ENCODE data around the gene BACE2.

Gene BACE2

GRCh38 chr21:41167348-41168342 is at the start of gene BACE2:
TSS of gene BACE2 (plus strand) at chr21:41168160. CDS start at chr21:41168264, 104 bp downstream.
- DNase-seq (ENCODE audit: low spot score): peak; percentile 45

GRCh38 chr21:41119901-41120300 is 48.1 kb upstream of the BACE2 start:
- DNase-seq (ENCODE audit: low spot score): no peak

GRCh38 chr21:41120997-41121396 is 47.0 kb upstream of the BACE2 start:
- no peak for DNase-seq (ENCODE audit: low spot score)

- peak; percentile 47 for DNase-seq (ENCODE audit: low spot score)
These were observed 46.1 kb upstream of the BACE2 start for GRCh38 chr21:41121785-41122415.

- no peak for DNase-seq (ENCODE audit: low spot score)
These were observed 43.2 kb upstream of the BACE2 start for GRCh38 chr21:41124641-41125201.

GRCh38 chr21:41128981-41129380 is 39.0 kb upstream of the BACE2 start:
- DNase-seq (ENCODE audit: low spot score): no peak

GRCh38 chr21:41130883-41131282 is 37.1 kb upstream of the BACE2 start:
- no peak for DNase-seq (ENCODE audit: low spot score)

GRCh38 chr21:41133874-41134522 is 34.0 kb upstream of the BACE2 start:
- peak; percentile 5 for DNase-seq (ENCODE audit: low spot score)

GRCh38 chr21:41135746-41136145 is 32.2 kb upstream of the BACE2 start:
- no peak for DNase-seq (ENCODE audit: low spot score)

- no peak for DNase-seq (ENCODE audit: low spot score)
These were observed 31.7 kb upstream of the BACE2 start for GRCh38 chr21:41136286-41136685.

- DNase-seq (ENCODE audit: low spot score): no peak
These were observed 30.6 kb upstream of the BACE2 start for GRCh38 chr21:41137401-41137800.

- no peak for DNase-seq (ENCODE audit: low spot score)
These were observed 30.1 kb upstream of the BACE2 start for GRCh38 chr21:41137889-41138288.

- no peak for DNase-seq (ENCODE audit: low spot score)
These were observed 29.2 kb upstream of the BACE2 start for GRCh38 chr21:41138711-41139110.

GRCh38 chr21:41139275-41139674 is 28.7 kb upstream of the BACE2 start:
- DNase-seq (ENCODE audit: low spot score): no peak

GRCh38 chr21:41139951-41140350 is 28.0 kb upstream of the BACE2 start:
- DNase-seq (ENCODE audit: low spot score): no peak

- DNase-seq (ENCODE audit: low spot score): no peak
These were observed 26.9 kb upstream of the BACE2 start for GRCh38 chr21:41141031-41141457.

- DNase-seq (ENCODE audit: low spot score): no peak
These were observed 25.7 kb upstream of the BACE2 start for GRCh38 chr21:41142051-41142795.

- DNase-seq (ENCODE audit: low spot score): no peak
These were observed 24.2 kb upstream of the BACE2 start for GRCh38 chr21:41143596-41144325.

GRCh38 chr21:41147096-41147978 is 20.6 kb upstream of the BACE2 start:
- DNase-seq (ENCODE audit: low spot score): no peak

GRCh38 chr21:41147979-41148355 is 20.0 kb upstream of the BACE2 start:
- DNase-seq (ENCODE audit: low spot score): no peak

Measured in hematopoietic multipotent progenitor cell treated with erythropoietin and hydrocortisone succinate and interleukin-3 and kit ligand, for 17 days (in vitro differentiated cells).